ENCODE data around the gene KCNJ14.

KCNJ14 gene

GRCh38 chr19:48455171-48455907, at the start of gene KCNJ14:
Gene KCNJ14 (plus strand): TSS chr19:48455574. CDS start chr19:48461725, 6,151 bp downstream.
- TF ChIP-seq CTCF (conservative IDR thresholded peaks at IDR 0.05): no peak
- no peak within 1 kb of the TSS for H3K27ac ChIP-seq

- TF ChIP-seq CTCF (conservative IDR thresholded peaks at IDR 0.05): no peak
- H3K27ac ChIP-seq: no peak overlapping the region
These were observed 49.5 kb upstream of the KCNJ14 start for GRCh38 chr19:48405850-48406249.

GRCh38 chr19:48413879-48414587, 41.3 kb upstream of the KCNJ14 start:
- no peak overlapping the region for H3K27ac ChIP-seq
- TF ChIP-seq CTCF (conservative IDR thresholded peaks at IDR 0.05): no peak

- no peak for TF ChIP-seq CTCF (conservative IDR thresholded peaks at IDR 0.05)
- H3K27ac ChIP-seq: no peak overlapping the region
These were observed 40.0 kb upstream of the KCNJ14 start for GRCh38 chr19:48415395-48415794.

GRCh38 chr19:48415806-48416221, 39.6 kb upstream of the KCNJ14 start:
- no peak overlapping the region for H3K27ac ChIP-seq
- TF ChIP-seq CTCF (conservative IDR thresholded peaks at IDR 0.05): no peak

GRCh38 chr19:48417421-48417820, 38.0 kb upstream of the KCNJ14 start:
- no peak overlapping the region; the same call in 1 of the 2 replicates for H3K27ac ChIP-seq
- TF ChIP-seq CTCF (conservative IDR thresholded peaks at IDR 0.05): no peak

GRCh38 chr19:48418317-48419064, 36.9 kb upstream of the KCNJ14 start:
- TF ChIP-seq CTCF (conservative IDR thresholded peaks at IDR 0.05): no peak
- H3K27ac ChIP-seq: peak overlapping the region; percentile 13; the same call in 1 of the 2 replicates
